Activated CD8-positive, alpha-beta T cell treated with anti-CD3 and anti-CD28 coated beads for 36 hours (primary cell): ENCODE data around the gene DDX10. TPM values are rescaled to one million over a fixed set of nuclear protein-coding genes. Genes with fewer than 3 reads are reported as not detected.
A peak's percentile ranks its signal among the peaks of the same experiment; 100 is the strongest.

Experiments
- ATAC-seq: fragments of 200-7000 bp; cut with Tn5 transposase; one replicate; pipeline ENCODE4 v1.10.0; 2021; ENCODE audit warnings: mild to moderate bottlenecking, moderate library complexity
- CTCF ChIA-PET: fragments of 350-600 bp; sonication (Branson Sonifier 250); formaldehyde crosslinking; loops from one replicate; lab custom pipeline; 2021; ENCODE audit warnings: antibody characterized with exemption; lab: Charles Lee
- POLR2A ChIA-PET: fragments of 350-600 bp; sonication (Branson Sonifier 250); formaldehyde crosslinking; loops from one replicate; lab custom pipeline; 2021; ENCODE audit warnings: antibody characterized with exemption; lab: Charles Lee
- DNase-seq: peaks from one replicate; pipeline ENCODE4 v3.0.0-alpha.2; 2020
- H3K27ac Mint-ChIP-seq: one replicate; pipeline ENCODE4 v1.8.0; 2021; ENCODE audit warnings: mild to moderate bottlenecking, mixed read lengths
- H3K27me3 Mint-ChIP-seq: one replicate; pipeline ENCODE4 v1.8.0; 2021; ENCODE audit warnings: mixed read lengths
- H3K36me3 Mint-ChIP-seq: one replicate; pipeline ENCODE4 v1.8.0; 2021; ENCODE audit warnings: low read depth, mixed read lengths
- H3K4me1 Mint-ChIP-seq: one replicate; pipeline ENCODE4 v1.8.0; 2021; ENCODE audit warnings: low read depth, mixed read lengths
- H3K4me3 Mint-ChIP-seq: one replicate; pipeline ENCODE4 v1.8.0; 2021; ENCODE audit warnings: mild to moderate bottlenecking, moderate library complexity, mixed read lengths
- H3K9me3 Mint-ChIP-seq: one replicate; pipeline ENCODE4 v1.8.0; 2021; ENCODE audit warnings: mixed read lengths
- intact Hi-C: fragments of 100-400 bp; cut with micrococcal nuclease; formaldehyde crosslinking; loops from one replicate; pipeline ENCODE4 v1.10.0; 2022
- total RNA-seq, 2 experiments: library from RNA; stranded (reverse); gene quantifications; one replicate each; pipeline ENCODE4 v1.2.3, GENCODE V29; 2021
- TF ChIP-seq, protein P1 (sequence below): fragments of 200-600 bp; IDR thresholded peaks from one replicate; pipeline ENCODE4 v1.8.0; 2022; ENCODE audit warnings: antibody characterized with exemption, mild to moderate bottlenecking

Gene DDX10
- total RNA-seq, 2 experiments from 2014 or later = 45.4 to 46.3 TPM

DNA sequence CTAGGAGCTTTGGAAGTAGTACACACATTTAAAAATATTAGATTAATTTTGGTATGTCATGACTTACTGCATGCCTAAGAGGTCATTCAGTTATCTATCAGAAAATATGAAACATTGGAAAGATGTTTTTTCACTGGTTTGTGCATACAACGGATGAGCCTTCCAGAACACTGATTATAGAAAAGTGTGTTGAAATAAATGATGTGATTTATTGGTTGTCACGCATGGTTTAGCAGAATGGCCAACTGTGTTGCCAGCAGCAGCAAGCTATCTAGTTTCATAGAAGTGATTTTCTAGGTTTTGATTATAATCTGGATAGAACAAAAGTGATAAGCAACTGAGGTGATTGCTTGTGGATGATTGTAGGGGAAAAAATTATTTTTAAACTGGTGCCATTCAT lies 53.6 kb downstream of the DDX10 start:
- POLR2A ChIA-PET = no interaction called here
- Mint-ChIP-seq H3K4me1 (peaks cover 10% of the 10 kb centered on the region), H3K9me3 (no peaks in the 10 kb centered on the region), H3K27ac (no peak overlapping the region), H3K4me3 (no peak overlapping the region), H3K27me3 (no peaks in the 10 kb centered on the region), H3K36me3 (peaks cover 58% of the 10 kb centered on the region)
- CTCF ChIA-PET = interaction anchor here (0.6 to 1.8 kb wide), 4 partner anchors 16 to 78 kb away, joined by 4 to 5 read pairs (median 4); no protein-coding TSS in a partner anchor
- TF ChIP-seq, protein P1, sequence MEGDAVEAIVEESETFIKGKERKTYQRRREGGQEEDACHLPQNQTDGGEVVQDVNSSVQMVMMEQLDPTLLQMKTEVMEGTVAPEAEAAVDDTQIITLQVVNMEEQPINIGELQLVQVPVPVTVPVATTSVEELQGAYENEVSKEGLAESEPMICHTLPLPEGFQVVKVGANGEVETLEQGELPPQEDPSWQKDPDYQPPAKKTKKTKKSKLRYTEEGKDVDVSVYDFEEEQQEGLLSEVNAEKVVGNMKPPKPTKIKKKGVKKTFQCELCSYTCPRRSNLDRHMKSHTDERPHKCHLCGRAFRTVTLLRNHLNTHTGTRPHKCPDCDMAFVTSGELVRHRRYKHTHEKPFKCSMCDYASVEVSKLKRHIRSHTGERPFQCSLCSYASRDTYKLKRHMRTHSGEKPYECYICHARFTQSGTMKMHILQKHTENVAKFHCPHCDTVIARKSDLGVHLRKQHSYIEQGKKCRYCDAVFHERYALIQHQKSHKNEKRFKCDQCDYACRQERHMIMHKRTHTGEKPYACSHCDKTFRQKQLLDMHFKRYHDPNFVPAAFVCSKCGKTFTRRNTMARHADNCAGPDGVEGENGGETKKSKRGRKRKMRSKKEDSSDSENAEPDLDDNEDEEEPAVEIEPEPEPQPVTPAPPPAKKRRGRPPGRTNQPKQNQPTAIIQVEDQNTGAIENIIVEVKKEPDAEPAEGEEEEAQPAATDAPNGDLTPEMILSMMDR = no peak
- DNase-seq (no peak), ATAC-seq (no peak)
- intact Hi-C loops = no loop called here

DNA sequence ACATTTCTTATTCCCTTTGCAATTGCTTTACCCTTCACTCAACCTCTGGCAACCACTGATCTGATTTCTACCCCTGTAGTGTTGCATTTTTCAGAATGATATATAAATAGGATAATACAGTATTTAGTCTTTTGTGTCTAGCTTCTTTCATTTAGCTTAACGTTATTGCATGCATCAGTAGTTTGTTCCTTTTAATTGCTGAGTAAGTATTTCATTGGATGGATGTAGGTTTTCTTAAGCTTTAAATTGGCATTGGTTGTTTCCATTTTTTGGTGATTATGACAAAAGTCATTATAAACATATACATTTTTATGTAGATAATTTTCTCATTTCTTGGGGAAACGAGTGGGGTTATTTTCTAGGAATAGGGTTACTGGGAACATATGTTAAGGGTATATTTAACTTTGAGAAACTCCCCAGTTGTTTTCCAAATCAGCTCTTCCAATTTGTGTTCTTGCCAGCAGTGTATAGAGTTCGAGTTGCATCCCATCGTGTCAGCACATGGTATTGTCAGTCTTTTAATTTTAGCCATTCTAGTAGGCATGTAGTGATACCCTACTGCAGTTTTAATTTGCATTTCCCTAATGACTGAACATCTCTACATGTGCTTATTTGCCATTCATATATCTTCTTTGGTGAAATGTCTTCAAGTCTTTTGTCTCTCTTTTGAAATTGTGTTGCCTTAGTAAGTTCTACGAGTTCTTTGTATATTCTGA lies 60.3 kb downstream of the DDX10 start:
- POLR2A ChIA-PET = no interaction called here
- CTCF ChIA-PET = interaction anchor here (0.6 to 1.4 kb wide), 2 partner anchors 8 to 496 kb away, joined by 3 to 8 read pairs; no protein-coding TSS in a partner anchor
- Mint-ChIP-seq H3K4me1 (peaks cover 39% of the 10 kb centered on the region), H3K9me3 (peaks cover 5% of the 10 kb centered on the region), H3K36me3 (peaks cover 62% of the 10 kb centered on the region), H3K27ac (no peak overlapping the region), H3K4me3 (no peak overlapping the region), H3K27me3 (no peaks in the 10 kb centered on the region)
- TF ChIP-seq, protein P1 = no peak
- intact Hi-C loops = no loop called here
- no peak for DNase-seq
- ATAC-seq = no peak

DNA sequence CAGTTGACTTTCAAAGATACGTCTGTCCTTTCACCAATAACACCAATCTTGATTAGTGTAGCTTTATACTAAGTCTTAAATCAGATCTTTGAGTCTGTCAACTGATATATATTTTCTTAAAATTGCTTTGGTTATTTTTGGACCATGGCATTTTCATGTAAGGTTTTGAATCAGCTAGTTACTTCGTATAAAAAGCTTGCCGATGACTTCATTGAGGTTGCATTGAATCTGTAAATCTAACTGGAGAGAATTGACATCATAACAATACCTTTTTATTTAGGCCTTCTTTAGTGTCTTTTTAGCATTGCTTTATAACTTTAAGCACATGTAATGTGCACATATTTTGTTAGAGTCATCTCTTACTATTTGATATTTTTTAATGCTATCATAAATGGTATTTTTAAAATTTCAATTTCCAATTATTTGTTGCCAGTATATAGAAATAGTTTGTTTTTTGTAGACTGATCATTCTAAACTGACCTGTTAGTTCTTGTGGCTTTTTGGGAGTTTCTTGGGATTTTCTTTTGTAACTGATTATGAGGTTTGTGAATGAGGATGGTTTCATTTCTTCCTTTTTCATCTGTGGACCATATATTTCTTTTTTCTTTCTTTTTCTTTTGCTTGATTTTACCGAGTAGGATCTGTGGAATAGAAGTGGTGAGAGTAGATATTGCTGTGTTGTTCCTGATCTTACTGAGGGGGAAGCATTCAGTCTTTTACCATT lies 61.4 kb downstream of the DDX10 start:
- Mint-ChIP-seq H3K4me1 (peaks cover 42% of the 10 kb centered on the region), H3K4me3 (no peak overlapping the region), H3K9me3 (peaks cover 5% of the 10 kb centered on the region), H3K27ac (peak overlapping the region; percentile 26), H3K27me3 (no peaks in the 10 kb centered on the region), H3K36me3 (peaks cover 58% of the 10 kb centered on the region)
- no peak for DNase-seq
- ChIA-PET POLR2A (no interaction called here), CTCF (no interaction called here)
- intact Hi-C loops = no loop called here
- TF ChIP-seq, protein P1 = no peak
- ATAC-seq = no peak

DNA sequence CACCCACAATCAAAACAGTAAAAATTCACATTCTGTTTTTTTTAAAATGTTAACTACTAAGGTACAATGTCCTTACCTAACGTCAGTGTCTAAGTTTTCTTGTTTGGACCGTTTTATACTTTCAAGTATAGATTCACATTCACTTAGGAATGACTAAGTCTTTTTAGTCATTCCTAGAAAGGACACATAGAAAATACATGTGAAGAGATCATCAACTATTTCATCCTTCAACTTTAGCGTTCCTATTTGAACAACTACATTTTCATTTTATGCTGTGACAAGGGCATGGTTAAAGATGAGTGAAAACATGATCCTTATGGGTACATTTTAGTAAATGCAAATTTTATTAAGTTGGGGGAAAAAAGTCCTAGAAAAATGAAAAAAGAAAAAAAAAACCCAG lies 62.8 kb downstream of the DDX10 start:
- Mint-ChIP-seq H3K27me3 (no peaks in the 10 kb centered on the region), H3K36me3 (peaks cover 60% of the 10 kb centered on the region), H3K4me1 (peaks cover 48% of the 10 kb centered on the region), H3K27ac (peak overlapping the region; percentile 27), H3K9me3 (peaks cover 5% of the 10 kb centered on the region), H3K4me3 (no peak overlapping the region)
- ATAC-seq = peak; percentile 69
- DNase-seq = no peak
- ChIA-PET POLR2A (no interaction called here), CTCF (no interaction called here)
- intact Hi-C loops = no loop called here
- TF ChIP-seq, protein P1 = no peak
